Rectal smooth muscle tissue (tissue), 1 donor: ENCODE measurements around the gene LRRC72.
"Not testable (repeated sequence)": the region's sequence is repeated elsewhere in the genome, so short reads cannot be mapped to it uniquely, and the experiment has no call there.

Source experiments
- H3K27ac ChIP-seq: one replicate; pipeline ENCODE4 v1.7.0; 2013; ENCODE audit warnings: low read depth, low read length, inconsistent platforms
- H3K27me3 ChIP-seq: one replicate; pipeline ENCODE4 v1.7.0; 2013; ENCODE audit warnings: low read length; ENCODE audit not compliant: control insufficient read depth, insufficient read depth
- H3K36me3 ChIP-seq: one replicate; pipeline ENCODE4 v1.7.0; 2013; ENCODE audit warnings: low read length; ENCODE audit not compliant: control insufficient read depth, insufficient read depth
- H3K4me1 ChIP-seq: one replicate; pipeline ENCODE4 v1.7.0; 2013; ENCODE audit warnings: low read length; ENCODE audit not compliant: control insufficient read depth, insufficient read depth
- H3K4me3 ChIP-seq: one replicate; pipeline ENCODE4 v1.7.0; 2013; ENCODE audit warnings: low read length
- H3K9ac ChIP-seq: one replicate; pipeline ENCODE4 v1.7.0; 2013; ENCODE audit warnings: low read length

Gene LRRC72

GRCh38 chr7:16506422-16506821 is 20.2 kb upstream of the LRRC72 start:
- not testable (repeated sequence) for H3K27me3 ChIP-seq, H3K4me3 ChIP-seq, H3K36me3 ChIP-seq, H3K27ac ChIP-seq, H3K9ac ChIP-seq, H3K4me1 ChIP-seq

- Histone ChIP-seq H3K4me3 (no peak overlapping the region), H3K36me3 (no peaks in the 10 kb centered on the region), H3K27ac (no peak overlapping the region), H3K27me3 (no peaks in the 10 kb centered on the region), H3K4me1 (no peaks in the 10 kb centered on the region), H3K9ac (no peak overlapping the region)
Measured at GRCh38 chr7:16509829-16510228, 16.8 kb upstream of the LRRC72 start.

- no peak overlapping the region for H3K9ac ChIP-seq
- no peaks in the 10 kb centered on the region for H3K27me3 ChIP-seq
- no peak overlapping the region for H3K27ac ChIP-seq
- H3K4me3 ChIP-seq: no peak overlapping the region
- H3K4me1 ChIP-seq: no peaks in the 10 kb centered on the region
- H3K36me3 ChIP-seq: no peaks in the 10 kb centered on the region
Measured at GRCh38 chr7:16511314-16511713, 15.3 kb upstream of the LRRC72 start.

GRCh38 chr7:16512097-16512496 is 14.5 kb upstream of the LRRC72 start:
- Histone ChIP-seq H3K4me3 (no peak overlapping the region), H3K4me1 (no peaks in the 10 kb centered on the region), H3K9ac (no peak overlapping the region), H3K36me3 (no peaks in the 10 kb centered on the region), H3K27ac (no peak overlapping the region), H3K27me3 (no peaks in the 10 kb centered on the region)

DNA sequence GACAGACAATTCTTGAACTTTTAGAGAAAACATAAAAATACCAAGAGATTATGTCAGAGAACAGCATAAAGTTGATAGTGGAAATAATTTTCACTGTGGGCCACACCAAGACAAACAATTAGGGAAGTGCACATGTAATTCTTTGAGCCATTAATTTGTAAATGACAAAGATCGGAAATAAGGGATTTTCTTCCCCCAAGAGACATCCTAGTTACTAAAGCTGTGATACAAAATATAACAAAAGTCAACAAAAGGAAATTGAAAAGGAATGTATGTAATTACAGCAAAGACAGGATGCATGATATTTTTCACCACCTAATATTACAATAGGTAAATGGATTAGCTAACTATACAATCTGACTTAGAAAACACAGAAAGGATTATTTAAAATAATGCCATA is 12.4 kb upstream of the LRRC72 start:
- no peaks in the 10 kb centered on the region for H3K4me1 ChIP-seq
- no peak overlapping the region for H3K4me3 ChIP-seq

GRCh38 chr7:16514729-16515128 is 11.9 kb upstream of the LRRC72 start:
- no peak overlapping the region for H3K27ac ChIP-seq
- no peak overlapping the region for H3K9ac ChIP-seq
- no peaks in the 10 kb centered on the region for H3K27me3 ChIP-seq

More for the DNA sequence above, 12.4 kb upstream of the LRRC72 start:
- Histone ChIP-seq H3K9ac (no peak overlapping the region), H3K36me3 (no peaks in the 10 kb centered on the region), H3K27ac (no peak overlapping the region), H3K27me3 (no peaks in the 10 kb centered on the region)

DNA sequence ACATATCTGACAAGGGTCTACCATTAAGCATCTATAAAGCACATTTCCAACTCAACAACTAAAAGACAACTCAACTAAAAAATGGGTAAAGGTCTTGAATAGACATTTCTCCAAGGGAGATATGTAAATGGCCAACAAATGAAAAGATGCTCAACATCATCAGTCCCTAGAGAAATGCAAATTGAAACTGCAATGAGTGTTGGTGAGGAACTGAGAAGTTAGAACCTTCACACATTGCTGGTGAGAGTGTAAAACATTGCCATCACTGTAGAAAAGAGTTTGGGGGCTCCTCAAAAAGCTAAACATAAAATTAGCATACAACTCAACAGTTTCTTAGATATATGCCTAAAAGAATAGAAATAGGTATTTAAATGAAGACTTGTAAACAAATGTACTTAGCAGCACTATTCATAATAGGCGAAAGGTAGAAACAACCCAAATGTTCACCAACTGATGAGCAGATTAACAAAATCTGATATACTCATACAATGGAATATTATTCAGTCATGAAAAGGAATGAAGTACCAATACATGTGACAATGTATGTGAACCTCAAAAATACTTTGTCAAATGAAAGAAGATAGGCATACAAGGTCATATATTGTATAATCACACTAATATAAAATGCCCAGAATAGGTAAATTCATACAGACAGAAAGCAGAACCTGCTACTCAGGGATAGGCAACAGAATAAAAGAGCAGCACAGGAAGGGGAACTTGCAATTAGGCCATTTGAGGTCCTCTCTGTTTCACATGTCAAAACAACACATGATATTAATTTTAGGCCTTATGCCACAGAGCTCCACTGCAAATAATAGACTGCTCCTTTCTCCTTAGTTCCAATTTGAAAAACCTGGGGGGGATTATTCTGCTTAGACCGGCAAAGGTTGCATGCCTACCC is 10.6 kb upstream of the LRRC72 start:
- Histone ChIP-seq H3K9ac (no peak overlapping the region), H3K4me1 (no peaks in the 10 kb centered on the region), H3K27ac (no peak overlapping the region), H3K4me3 (no peak overlapping the region), H3K27me3 (no peaks in the 10 kb centered on the region), H3K36me3 (no peaks in the 10 kb centered on the region)

More at GRCh38 chr7:16514729-16515128, 11.9 kb upstream of the LRRC72 start:
- Histone ChIP-seq H3K4me3 (no peak overlapping the region), H3K4me1 (no peaks in the 10 kb centered on the region), H3K36me3 (no peaks in the 10 kb centered on the region)

DNA sequence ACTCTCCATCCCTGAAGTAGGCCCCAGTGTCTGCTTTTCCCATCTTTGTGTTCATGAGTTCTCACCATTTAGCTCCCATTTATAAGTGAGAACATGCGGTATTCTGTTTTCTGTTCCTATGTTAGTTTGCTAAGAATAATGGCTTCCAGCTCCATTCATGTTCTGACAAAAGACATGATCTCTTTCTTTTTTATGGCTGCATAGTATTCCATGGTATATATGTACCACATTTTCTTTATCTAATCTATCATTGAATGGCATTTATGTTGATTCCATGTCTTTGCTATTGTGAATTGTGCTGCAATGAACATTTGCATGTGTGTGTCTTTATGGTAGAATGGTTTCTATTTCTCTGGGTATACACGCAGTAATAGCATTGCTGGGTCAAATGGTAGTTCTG is 6.6 kb upstream of the LRRC72 start:
- H3K4me1 ChIP-seq, H3K27me3 ChIP-seq, H3K27ac ChIP-seq, H3K36me3 ChIP-seq, H3K9ac ChIP-seq, H3K4me3 ChIP-seq: not testable (repeated sequence)

GRCh38 chr7:16524332-16524731 is 2.3 kb upstream of the LRRC72 start:
- Histone ChIP-seq H3K36me3 (no peaks in the 10 kb centered on the region), H3K9ac (no peak overlapping the region), H3K27me3 (no peaks in the 10 kb centered on the region)

GRCh38 chr7:16528520-16528919 is 1.9 kb downstream of the LRRC72 start:
- no peaks in the 10 kb centered on the region for H3K27me3 ChIP-seq
- H3K4me3 ChIP-seq: no peak overlapping the region
- no peak overlapping the region for H3K9ac ChIP-seq
- H3K36me3 ChIP-seq: no peaks in the 10 kb centered on the region
- no peak overlapping the region for H3K27ac ChIP-seq
- H3K4me1 ChIP-seq: no peaks in the 10 kb centered on the region

More at GRCh38 chr7:16524332-16524731, 2.3 kb upstream of the LRRC72 start:
- H3K4me1 ChIP-seq: no peaks in the 10 kb centered on the region
- no peak overlapping the region for H3K4me3 ChIP-seq
- H3K27ac ChIP-seq: no peak overlapping the region

GRCh38 chr7:16529697-16530096 is 3.1 kb downstream of the LRRC72 start:
- no peaks in the 10 kb centered on the region for H3K4me1 ChIP-seq
- H3K4me3 ChIP-seq: no peak overlapping the region
- no peak overlapping the region for H3K9ac ChIP-seq
- no peaks in the 10 kb centered on the region for H3K36me3 ChIP-seq
- no peaks in the 10 kb centered on the region for H3K27me3 ChIP-seq
- no peak overlapping the region for H3K27ac ChIP-seq

GRCh38 chr7:16531707-16532106 is 5.1 kb downstream of the LRRC72 start:
- Histone ChIP-seq H3K36me3 (no peaks in the 10 kb centered on the region), H3K4me3 (no peak overlapping the region), H3K4me1 (no peaks in the 10 kb centered on the region), H3K9ac (no peak overlapping the region), H3K27me3 (no peaks in the 10 kb centered on the region), H3K27ac (no peak overlapping the region)

GRCh38 chr7:16532272-16532671 is 5.6 kb downstream of the LRRC72 start:
- Histone ChIP-seq H3K27me3 (no peaks in the 10 kb centered on the region), H3K4me1 (no peaks in the 10 kb centered on the region), H3K36me3 (no peaks in the 10 kb centered on the region), H3K4me3 (no peak overlapping the region), H3K9ac (no peak overlapping the region), H3K27ac (no peak overlapping the region)
